HG02852 (cell line): ENCODE measurements around the gene VSIG4.
"Not testable (repeated sequence)": the region's sequence is repeated elsewhere in the genome, so short reads cannot be mapped to it uniquely, and the experiment has no call there.

Experiments used
- ATAC-seq: cut with Tn5 transposase; IDR thresholded peaks from one replicate; pipeline ENCODE4 v1.9.1; 2021; ENCODE audit warnings: mild to moderate bottlenecking, moderate library complexity; ENCODE audit not compliant: unreplicated experiment

The VSIG4 gene

DNA sequence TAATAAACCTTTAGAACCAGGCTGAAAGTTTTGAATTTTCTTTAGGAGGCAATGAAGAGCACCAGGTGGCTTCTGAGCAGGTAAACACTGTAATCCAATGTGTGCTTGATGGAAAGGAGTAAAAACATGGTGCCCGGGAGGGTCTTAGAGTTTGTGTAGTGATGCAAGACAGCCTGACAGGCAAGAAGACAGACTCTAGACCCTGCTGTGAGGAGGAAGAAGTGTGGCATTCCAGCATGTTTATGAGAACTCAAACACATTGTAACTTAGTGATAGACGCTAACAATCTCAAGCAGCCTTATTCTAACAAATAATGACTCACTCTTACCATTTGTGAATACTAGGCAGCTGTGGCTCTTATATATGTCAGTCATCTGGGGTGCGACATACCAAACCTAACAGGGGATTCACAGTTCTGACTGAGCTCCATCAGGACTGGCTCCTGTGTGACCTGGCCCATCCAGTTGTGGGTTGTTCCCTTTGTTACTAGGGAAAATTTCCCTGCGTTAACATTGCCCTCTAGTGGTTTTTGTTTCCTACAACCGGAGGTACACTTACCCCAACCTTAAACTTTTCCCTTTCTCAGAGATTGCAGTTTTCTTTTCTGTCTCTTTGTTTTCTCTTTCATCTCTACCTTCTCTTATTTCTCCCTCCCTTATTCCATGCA lies 53.8 kb downstream of the VSIG4 start:
- peak; percentile 72 for ATAC-seq

DNA sequence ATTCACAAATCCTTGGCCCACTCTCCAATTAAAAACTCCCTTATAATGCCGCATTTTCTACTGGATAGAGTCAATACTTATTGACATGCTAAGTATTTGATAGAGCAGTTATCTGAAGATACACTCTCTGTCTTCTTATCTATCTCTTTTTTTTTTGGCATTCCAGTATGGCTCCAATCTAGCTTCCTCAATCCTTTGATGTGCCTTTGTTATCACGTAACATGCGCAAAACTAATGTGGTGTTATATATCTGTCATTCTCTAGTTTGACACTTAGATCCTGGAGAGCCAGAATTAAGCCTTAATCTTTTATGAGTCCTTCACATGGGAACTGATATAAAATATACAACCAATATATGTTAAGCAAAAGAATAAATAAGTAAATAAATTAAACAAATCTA lies 54.7 kb downstream of the VSIG4 start:
- no peak for ATAC-seq

GRCh38 chrX:65977161-65977560 lies 62.7 kb downstream of the VSIG4 start:
- not testable (repeated sequence) for ATAC-seq

DNA sequence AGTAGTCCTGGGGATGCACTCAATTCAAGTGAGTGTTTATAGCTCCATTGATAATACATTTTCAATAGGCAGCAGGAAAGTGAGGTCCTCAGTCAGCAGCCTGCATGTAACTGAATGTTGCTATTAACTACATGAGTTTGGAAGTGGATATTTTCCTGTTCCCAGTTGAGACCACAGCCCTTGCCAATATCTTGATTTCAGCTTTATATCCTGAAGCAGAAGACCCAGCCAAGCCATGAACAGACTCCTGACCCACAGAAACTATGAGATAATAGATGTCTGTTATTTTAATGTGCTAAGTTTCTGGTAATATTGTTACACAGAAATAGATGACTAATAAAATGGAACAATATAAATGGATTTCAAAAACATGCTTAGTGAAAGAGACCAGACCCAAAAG lies 63.7 kb downstream of the VSIG4 start:
- ATAC-seq, result no peak

DNA sequence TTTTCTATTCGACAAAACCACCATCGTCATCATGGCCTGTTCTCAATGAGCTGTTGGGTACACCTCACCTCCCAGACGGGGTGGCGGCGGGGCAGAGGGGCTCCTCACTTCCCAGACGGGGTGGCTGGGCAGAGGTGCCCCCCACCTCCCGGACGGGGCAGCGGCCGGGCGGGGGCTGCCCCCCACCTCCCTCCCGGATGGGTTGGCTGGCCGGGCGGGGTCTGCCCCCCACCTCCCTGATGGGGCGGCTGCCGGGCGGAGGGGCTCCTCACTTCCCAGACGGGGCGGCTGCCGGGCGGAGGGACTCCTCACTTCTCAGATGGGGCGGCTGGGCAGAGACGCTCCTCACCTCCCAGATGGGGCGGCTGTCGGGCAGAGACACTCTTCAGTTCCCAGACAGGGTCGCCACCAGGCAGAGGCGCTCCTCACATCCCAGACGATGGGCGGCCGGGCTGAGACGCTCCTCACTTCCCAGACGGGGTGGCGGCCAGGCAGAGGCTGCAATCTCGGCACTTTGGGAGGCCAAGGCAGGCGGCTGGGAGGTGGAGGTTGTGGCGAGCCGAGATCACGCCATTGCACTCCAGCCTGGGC lies 64.6 kb downstream of the VSIG4 start:
- ATAC-seq, result not testable (repeated sequence)
